Neutrophil (primary cell): ENCODE data around the gene PXYLP1.

ENCODE experiments used
- H3K27ac ChIP-seq: fragments of 200-600 bp; sonication (generic); 2 replicates; pipeline ENCODE4 v1.5.1; 2016; ENCODE audit warnings: mild to moderate bottlenecking, moderate library complexity
- H3K27me3 ChIP-seq: fragments of 200-600 bp; sonication (generic); 2 replicates; pipeline ENCODE4 v1.6.0; 2016; ENCODE audit warnings: mild to moderate bottlenecking
- H3K36me3 ChIP-seq: fragments of 200-600 bp; sonication (generic); 2 replicates; pipeline ENCODE4 v1.5.1; 2017
- H3K4me1 ChIP-seq, 2 experiments: fragments of 200-600 bp in 1 of 2; sonication (generic) in 1 of 2; 1 replicate in 1 of 2; 2 replicates in 1 of 2; pipeline versions ENCODE4 v1.5.1 to v1.6.1; 2013 to 2016; ENCODE audit warnings: low read depth in 1 of 2, low read length in 1 of 2, mild to moderate bottlenecking in 1 of 2, moderate library complexity in 1 of 2; ENCODE audit not compliant: control insufficient read depth in 1 of 2, insufficient read depth in 1 of 2
- H3K4me3 ChIP-seq, 2 experiments: fragments of 200-600 bp in 1 of 2; sonication (generic) in 1 of 2; 1 replicate in 1 of 2; 2 replicates in 1 of 2; pipeline ENCODE4 v1.5.1; 2013 to 2016; ENCODE audit warnings: low read depth in 1 of 2, low read length in 1 of 2, mild to moderate bottlenecking in 1 of 2, moderate library complexity in 1 of 2
- H3K9me3 ChIP-seq: fragments of 200-600 bp; sonication (generic); 2 replicates; pipeline ENCODE4 v1.5.1; 2016
- TF ChIP-seq, protein P1 (sequence below): fragments of 200-600 bp; sonication (generic); IDR thresholded peaks from 2 replicates; pipeline ENCODE4 v1.5.1; 2016; ENCODE audit warnings: antibody characterized with exemption

PXYLP1 gene

DNA sequence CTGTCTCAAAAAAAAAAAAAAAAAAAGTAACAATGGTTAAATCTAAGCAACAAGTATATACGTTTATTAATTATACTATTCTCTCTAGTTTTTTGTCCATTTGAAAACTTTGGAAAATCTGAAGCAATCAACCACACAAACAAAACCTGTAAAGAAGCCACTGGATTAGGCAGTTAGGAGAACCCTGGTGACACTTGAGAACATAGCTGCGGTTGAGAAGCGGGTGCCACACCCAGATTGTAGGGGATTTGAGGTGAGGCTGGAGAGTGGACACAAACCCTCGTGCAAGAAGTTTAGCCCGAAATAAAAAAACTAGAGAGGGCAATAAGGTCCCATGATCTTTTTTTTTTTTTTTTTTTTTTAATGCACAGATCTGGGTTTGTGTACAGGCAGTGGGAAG, 110.8 kb downstream of the PXYLP1 start:
- Histone ChIP-seq H3K4me1 (no peaks in the 10 kb centered on the region), H3K36me3 (no peaks in the 10 kb centered on the region), H3K27me3 (no peaks in the 10 kb centered on the region), H3K27ac (no peak overlapping the region), H3K9me3 (no peaks in the 10 kb centered on the region), H3K4me3 (no peak overlapping the region)
- TF ChIP-seq, protein P1, sequence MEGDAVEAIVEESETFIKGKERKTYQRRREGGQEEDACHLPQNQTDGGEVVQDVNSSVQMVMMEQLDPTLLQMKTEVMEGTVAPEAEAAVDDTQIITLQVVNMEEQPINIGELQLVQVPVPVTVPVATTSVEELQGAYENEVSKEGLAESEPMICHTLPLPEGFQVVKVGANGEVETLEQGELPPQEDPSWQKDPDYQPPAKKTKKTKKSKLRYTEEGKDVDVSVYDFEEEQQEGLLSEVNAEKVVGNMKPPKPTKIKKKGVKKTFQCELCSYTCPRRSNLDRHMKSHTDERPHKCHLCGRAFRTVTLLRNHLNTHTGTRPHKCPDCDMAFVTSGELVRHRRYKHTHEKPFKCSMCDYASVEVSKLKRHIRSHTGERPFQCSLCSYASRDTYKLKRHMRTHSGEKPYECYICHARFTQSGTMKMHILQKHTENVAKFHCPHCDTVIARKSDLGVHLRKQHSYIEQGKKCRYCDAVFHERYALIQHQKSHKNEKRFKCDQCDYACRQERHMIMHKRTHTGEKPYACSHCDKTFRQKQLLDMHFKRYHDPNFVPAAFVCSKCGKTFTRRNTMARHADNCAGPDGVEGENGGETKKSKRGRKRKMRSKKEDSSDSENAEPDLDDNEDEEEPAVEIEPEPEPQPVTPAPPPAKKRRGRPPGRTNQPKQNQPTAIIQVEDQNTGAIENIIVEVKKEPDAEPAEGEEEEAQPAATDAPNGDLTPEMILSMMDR: no peak

DNA sequence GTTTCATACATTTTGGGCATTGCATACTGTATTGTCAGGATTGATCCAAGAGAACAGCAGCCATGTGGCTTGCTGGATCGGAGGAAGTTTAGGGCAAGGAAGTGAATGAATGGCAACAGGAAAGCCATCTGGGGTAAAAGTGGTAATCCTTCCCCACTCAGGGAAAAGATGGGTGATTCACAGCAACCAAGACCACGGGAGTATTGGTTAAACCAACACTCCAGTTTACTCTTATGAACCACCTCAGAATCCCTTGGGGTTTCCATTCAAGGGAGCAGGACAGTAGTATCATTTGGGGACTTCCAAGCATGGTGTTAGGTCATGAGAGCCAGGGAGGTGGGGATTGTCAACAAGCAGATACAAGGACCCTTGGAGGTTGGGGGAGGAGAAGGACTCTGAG, 111.5 kb downstream of the PXYLP1 start:
- TF ChIP-seq, protein P1: no peak
- H3K27me3 ChIP-seq: no peaks in the 10 kb centered on the region

DNA sequence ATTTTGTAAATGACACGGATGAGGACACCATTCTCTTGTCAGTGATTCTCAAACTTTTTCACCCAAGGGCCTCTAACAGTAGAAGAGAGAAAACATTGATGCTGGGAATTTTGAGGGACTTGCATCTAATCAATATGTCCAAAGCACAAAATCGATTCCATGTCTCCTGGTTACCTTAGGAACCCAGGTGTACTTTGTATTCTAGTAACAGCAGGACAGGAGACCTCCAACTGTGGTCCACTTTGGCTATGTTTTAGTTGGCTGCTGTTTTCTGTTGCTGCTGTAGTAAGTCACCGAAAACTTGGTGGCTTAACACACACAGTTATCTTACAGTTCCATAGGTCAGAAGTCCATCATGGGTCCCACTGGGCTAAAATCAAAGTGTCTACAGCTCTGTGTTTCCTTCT, 112.2 kb downstream of the PXYLP1 start:
- no peaks in the 10 kb centered on the region for H3K4me1 ChIP-seq
- H3K36me3 ChIP-seq: no peaks in the 10 kb centered on the region
- no peak overlapping the region for H3K4me3 ChIP-seq
- TF ChIP-seq, protein P1: no peak
- no peaks in the 10 kb centered on the region for H3K27me3 ChIP-seq
- no peak overlapping the region for H3K27ac ChIP-seq
- no peaks in the 10 kb centered on the region for H3K9me3 ChIP-seq

More for the DNA sequence above, 111.5 kb downstream of the PXYLP1 start:
- no peaks in the 10 kb centered on the region for H3K9me3 ChIP-seq
- no peak overlapping the region for H3K27ac ChIP-seq
- H3K36me3 ChIP-seq: no peaks in the 10 kb centered on the region
- no peak overlapping the region for H3K4me3 ChIP-seq
- H3K4me1 ChIP-seq: no peaks in the 10 kb centered on the region
